ENCODE measurements around the gene HCN3.

The HCN3 gene

GRCh38 chr1:155255243-155256007 lies 21.8 kb upstream of the HCN3 start, which contains the start of gene ENTREP3:
Gene ENTREP3 (minus strand): TSS chr1:155255483. CDS start chr1:155254877, 606 bp downstream.
- H3K4me3 ChIP-seq (ENCODE audit: low read depth, low read length) = peak within 1 kb of the TSS; percentile 75
- no peak for TF ChIP-seq CTCF (IDR thresholded peaks at IDR 0.05; ENCODE audit: low read depth, low read length)

- H3K4me3 ChIP-seq (ENCODE audit: low read depth, low read length) = peak overlapping the region; percentile 75
- TF ChIP-seq CTCF (IDR thresholded peaks at IDR 0.05; ENCODE audit: low read depth, low read length) = no peak
Observed at GRCh38 chr1:155256058-155256852, 21.0 kb upstream of the HCN3 start.

GRCh38 chr1:155260276-155260675 lies 17.0 kb upstream of the HCN3 start:
- no peak for TF ChIP-seq CTCF (IDR thresholded peaks at IDR 0.05; ENCODE audit: low read depth, low read length)
- no peak overlapping the region for H3K4me3 ChIP-seq (ENCODE audit: low read depth, low read length)

GRCh38 chr1:155261493-155261851 lies 15.8 kb upstream of the HCN3 start:
- H3K4me3 ChIP-seq (ENCODE audit: low read depth, low read length) = peak overlapping the region; percentile 89

GRCh38 chr1:155261852-155262673 lies 15.2 kb upstream of the HCN3 start, which contains the start of gene SCAMP3:
Gene SCAMP3 (minus strand): TSS chr1:155262360. CDS start chr1:155262151, 209 bp downstream.
- no peak for TF ChIP-seq CTCF (IDR thresholded peaks at IDR 0.05; ENCODE audit: low read depth, low read length)
- peak within 1 kb of the TSS; percentile 89 for H3K4me3 ChIP-seq (ENCODE audit: low read depth, low read length)

More at GRCh38 chr1:155261493-155261851, 15.8 kb upstream of the HCN3 start:
- no peak for TF ChIP-seq CTCF (IDR thresholded peaks at IDR 0.05; ENCODE audit: low read depth, low read length)

GRCh38 chr1:155263067-155263466 lies 14.2 kb upstream of the HCN3 start:
- TF ChIP-seq CTCF (IDR thresholded peaks at IDR 0.05; ENCODE audit: low read depth, low read length) = no peak
- no peak overlapping the region for H3K4me3 ChIP-seq (ENCODE audit: low read depth, low read length)

Measured in WI38 (cell line).